ENCODE results near the gene RPL41.
A peak's percentile ranks its signal among the peaks of the same experiment; 100 is the strongest.

The RPL41 gene

GRCh38 chr12:56157201-56158028 lies 41.0 kb downstream of the RPL41 start:
- peak; percentile 80 for DNase-seq

GRCh38 chr12:56158029-56158925 lies 41.8 kb downstream of the RPL41 start, which contains the start of gene MYL6:
TSS of gene MYL6 (plus strand) at chr12:56158359. CDS start at chr12:56158402, 43 bp downstream.
- DNase-seq = peak; percentile 87

- DNase-seq = no peak
Observed at GRCh38 chr12:56158926-56159461, 42.6 kb downstream of the RPL41 start.

- DNase-seq = no peak
Observed at GRCh38 chr12:56159482-56160192, 43.2 kb downstream of the RPL41 start.

GRCh38 chr12:56160193-56160763 lies 43.8 kb downstream of the RPL41 start:
- no peak for DNase-seq

- no peak for DNase-seq
Observed at GRCh38 chr12:56160894-56161689, 44.7 kb downstream of the RPL41 start.

GRCh38 chr12:56161690-56162351 lies 45.4 kb downstream of the RPL41 start:
- DNase-seq = no peak

GRCh38 chr12:56162468-56163290 lies 46.2 kb downstream of the RPL41 start:
- no peak for DNase-seq

- DNase-seq = no peak
Observed at GRCh38 chr12:56163533-56164344, 47.3 kb downstream of the RPL41 start.

- no peak for DNase-seq
Observed at GRCh38 chr12:56164345-56164729, 47.9 kb downstream of the RPL41 start.

GRCh38 chr12:56165369-56165768 lies 48.9 kb downstream of the RPL41 start:
- no peak for DNase-seq

All from 8988T (cell line).